PC-3 (cell line): ENCODE results near the gene VPS50. TPM values are rescaled to one million over a fixed set of nuclear protein-coding genes. Genes with fewer than 3 reads are reported as not detected.

Experiments
- ATAC-seq: fragments of 200-7000 bp; cut with Tn5 transposase; 2 replicates; pipeline ENCODE4 v1.9.1; 2020; ENCODE audit warnings: mild to moderate bottlenecking, moderate library complexity
- BruUV-seq: library from RNA; stranded (reverse); fragments of 400-500 nt; replicated peaks from 2 replicates; lab custom pipeline; 2021; lab: Mats Ljungman, UMichigan
- CTCF ChIA-PET: fragments of 300-600 bp; sonication (Branson Sonifier 250); formaldehyde crosslinking; loops from one replicate; lab custom pipeline; 2022; ENCODE audit warnings: antibody characterized with exemption; lab: Charles Lee
- POLR2A ChIA-PET: fragments of 300-600 bp; sonication (Branson Sonifier 250); formaldehyde crosslinking; loops from one replicate; lab custom pipeline; 2022; ENCODE audit warnings: antibody characterized with exemption; ENCODE audit not compliant: unreplicated experiment; lab: Charles Lee
- DNase-seq: peaks from one replicate; pipeline ENCODE4 v3.0.0-alpha.2; 2015
- H2AFZ ChIP-seq: fragments of 300-600 bp; sonication (generic); 2 replicates; pipeline ENCODE4 v1.6.0; 2016; ENCODE audit warnings: antibody characterized with exemption, low read length
- H3F3A ChIP-seq: fragments of 300-600 bp; sonication (generic); one replicate; pipeline ENCODE4 v1.6.0; 2017; ENCODE audit warnings: antibody characterized with exemption, low read length, control low read depth, mild to moderate bottlenecking; ENCODE audit not compliant: unreplicated experiment
- H3K27ac ChIP-seq: fragments of 300-600 bp; sonication (generic); 2 replicates; pipeline ENCODE4 v1.5.1; 2016; ENCODE audit warnings: mild to moderate bottlenecking, low read length
- H3K27me3 ChIP-seq: fragments of 300-600 bp; sonication (generic); 2 replicates; pipeline ENCODE4 v1.6.1; 2016; ENCODE audit warnings: low read length, mixed read lengths
- H3K36me3 ChIP-seq: fragments of 300-600 bp; sonication (generic); 2 replicates; pipeline ENCODE4 v1.6.1; 2016; ENCODE audit warnings: low read depth, mixed run types, low read length, mixed read lengths
- H3K4me1 ChIP-seq: fragments of 300-600 bp; sonication (generic); 2 replicates; pipeline ENCODE4 v1.5.1; 2016; ENCODE audit warnings: low read length; ENCODE audit not compliant: insufficient read depth
- H3K4me2 ChIP-seq: fragments of 300-600 bp; sonication (generic); 2 replicates; pipeline ENCODE4 v1.6.0; 2016; ENCODE audit warnings: low read length
- H3K4me3 ChIP-seq: fragments of 300-600 bp; sonication (generic); 2 replicates; pipeline ENCODE4 v1.5.1; 2016; ENCODE audit warnings: mild to moderate bottlenecking, low read length, mixed read lengths
- H3K79me2 ChIP-seq: fragments of 300-600 bp; sonication (generic); 2 replicates; pipeline ENCODE4 v1.6.1; 2017; ENCODE audit warnings: low read length, mixed read lengths
- H3K9ac ChIP-seq: fragments of 300-600 bp; sonication (generic); 2 replicates; pipeline ENCODE4 v1.6.0; 2016; ENCODE audit warnings: mild to moderate bottlenecking, low read length
- H3K9me2 ChIP-seq: fragments of 300-600 bp; sonication (generic); replicated peaks from 2 replicates; pipeline ENCODE4 v1.6.1; 2016; ENCODE audit warnings: mixed run types, low read length, mixed read lengths
- H3K9me3 ChIP-seq: fragments of 300-600 bp; sonication (generic); 2 replicates; pipeline ENCODE4 v1.6.1; 2016; ENCODE audit warnings: low read length, mixed read lengths
- H4K20me1 ChIP-seq: fragments of 300-600 bp; sonication (generic); 2 replicates; pipeline ENCODE4 v1.6.1; 2016; ENCODE audit warnings: low read length, mixed read lengths
- EZH2 ChIP-seq: fragments of 300-600 bp; sonication (generic); IDR thresholded peaks from one replicate; pipeline ENCODE4 v1.6.1; 2017; ENCODE audit warnings: antibody characterized with exemption, mild to moderate bottlenecking, low read length; ENCODE audit not compliant: unreplicated experiment
- EZH2phosphoT487 ChIP-seq: fragments of 300-600 bp; sonication (generic); IDR thresholded peaks from 2 replicates; pipeline ENCODE4 v1.6.1; 2018; ENCODE audit warnings: mild to moderate bottlenecking, antibody characterized with exemption, low read length, borderline replicate concordance
- intact Hi-C: fragments of 100-400 bp; cut with micrococcal nuclease; formaldehyde crosslinking; loops from 2 replicates; pipeline ENCODE4 v1.9.0; 2023
- total RNA-seq: library from RNA; depleted of rRNA; stranded (reverse); fragments of >200 nt; gene quantifications from 2 replicates; pipeline ENCODE4 v1.2.3, GENCODE V29; 2014
- TF ChIP-seq, protein P1 (sequence below): fragments of 300-600 bp; sonication (generic); conservative IDR thresholded peaks from 2 replicates; pipeline ENCODE4 v1.5.1; 2017; ENCODE audit warnings: antibody characterized with exemption, low read depth, mild to moderate bottlenecking, low read length

The VPS50 gene
- total RNA-seq, 1 experiment from 2014 or later = 16.7 TPM

DNA sequence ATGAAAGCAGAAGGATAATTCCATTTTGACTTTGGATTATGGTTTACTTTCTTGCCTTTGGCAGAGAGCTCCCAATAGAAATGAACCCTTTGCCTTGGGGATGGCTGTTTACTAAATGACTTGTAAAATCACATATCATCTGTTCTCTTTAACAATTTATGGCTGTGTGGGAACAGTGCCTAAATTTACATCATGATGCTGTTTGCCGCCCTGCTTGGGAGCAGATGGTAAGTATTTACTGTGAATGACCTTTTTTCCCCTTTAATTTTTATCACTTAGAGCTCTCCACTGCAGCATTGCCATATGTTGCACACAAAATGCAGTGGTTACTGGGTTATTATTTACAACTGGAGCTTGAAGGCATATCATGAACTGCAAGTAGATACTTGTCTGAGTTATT lies 19.3 kb upstream of the VPS50 start:
- Histone ChIP-seq H4K20me1 (no peaks in the 10 kb centered on the region), H2AFZ (no peak overlapping the region), H3K4me2 (no peak overlapping the region), H3K9ac (no peak overlapping the region), H3K27me3 (peaks cover 16% of the 10 kb centered on the region; the same call in 1 of the 2 replicates), H3K27ac (no peak overlapping the region), H3K4me1 (no peaks in the 10 kb centered on the region), H3K9me3 (no peaks in the 10 kb centered on the region), H3K4me3 (no peak overlapping the region), H3F3A (no peaks in the 10 kb centered on the region), H3K79me2 (no peaks in the 10 kb centered on the region), H3K36me3 (no peaks in the 10 kb centered on the region), H3K9me2 (no peaks in the 10 kb centered on the region)
- CTCF ChIA-PET = no interaction called here
- TF ChIP-seq EZH2 (no peak), EZH2phosphoT487 (no peak)
- TF ChIP-seq, protein P1, sequence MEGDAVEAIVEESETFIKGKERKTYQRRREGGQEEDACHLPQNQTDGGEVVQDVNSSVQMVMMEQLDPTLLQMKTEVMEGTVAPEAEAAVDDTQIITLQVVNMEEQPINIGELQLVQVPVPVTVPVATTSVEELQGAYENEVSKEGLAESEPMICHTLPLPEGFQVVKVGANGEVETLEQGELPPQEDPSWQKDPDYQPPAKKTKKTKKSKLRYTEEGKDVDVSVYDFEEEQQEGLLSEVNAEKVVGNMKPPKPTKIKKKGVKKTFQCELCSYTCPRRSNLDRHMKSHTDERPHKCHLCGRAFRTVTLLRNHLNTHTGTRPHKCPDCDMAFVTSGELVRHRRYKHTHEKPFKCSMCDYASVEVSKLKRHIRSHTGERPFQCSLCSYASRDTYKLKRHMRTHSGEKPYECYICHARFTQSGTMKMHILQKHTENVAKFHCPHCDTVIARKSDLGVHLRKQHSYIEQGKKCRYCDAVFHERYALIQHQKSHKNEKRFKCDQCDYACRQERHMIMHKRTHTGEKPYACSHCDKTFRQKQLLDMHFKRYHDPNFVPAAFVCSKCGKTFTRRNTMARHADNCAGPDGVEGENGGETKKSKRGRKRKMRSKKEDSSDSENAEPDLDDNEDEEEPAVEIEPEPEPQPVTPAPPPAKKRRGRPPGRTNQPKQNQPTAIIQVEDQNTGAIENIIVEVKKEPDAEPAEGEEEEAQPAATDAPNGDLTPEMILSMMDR = no peak
- intact Hi-C loops = no loop called here
- POLR2A ChIA-PET = no interaction called here
- no TSS peak for BruUV-seq
- DNase-seq (no peak), ATAC-seq (peak; percentile 39)

DNA sequence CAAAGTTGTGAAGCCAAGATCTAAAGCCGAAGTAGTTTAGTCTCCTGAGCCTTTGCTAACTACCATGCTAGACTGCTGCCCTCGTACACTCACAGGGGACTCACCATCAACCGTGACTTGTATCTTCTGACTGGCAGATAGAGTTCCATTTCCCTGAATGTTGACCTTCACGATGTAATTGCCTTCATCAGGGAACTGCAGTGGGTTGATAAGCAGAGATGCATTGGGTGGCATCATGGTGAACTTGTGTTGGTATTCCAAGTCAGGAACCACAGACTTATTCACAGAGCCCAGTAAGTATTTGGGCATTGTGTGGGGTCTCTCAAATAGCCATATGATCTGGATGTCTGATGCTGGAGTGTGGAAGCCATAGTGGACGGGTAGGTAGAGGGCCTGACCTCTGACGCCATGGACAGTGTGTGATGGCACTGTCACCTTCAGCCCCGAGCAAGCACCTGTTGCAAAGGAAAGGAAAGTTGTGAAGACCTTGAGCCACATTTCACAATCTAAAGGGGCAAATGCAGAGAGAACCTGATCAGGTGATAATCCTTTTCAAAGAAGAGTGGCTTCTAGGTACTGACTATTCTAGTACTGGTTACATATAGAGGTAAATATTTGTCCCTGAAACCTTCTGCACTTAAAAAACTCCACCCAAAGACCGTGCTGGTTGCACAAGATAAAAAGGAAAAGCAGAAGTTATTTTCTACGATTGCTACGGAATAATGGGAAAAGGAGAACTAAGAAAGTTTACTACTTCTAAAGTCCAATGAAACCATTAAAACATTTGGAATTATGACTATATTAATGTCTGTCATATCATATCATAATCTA lies 13.0 kb upstream of the VPS50 start:
- Histone ChIP-seq H3K9me2 (no peaks in the 10 kb centered on the region), H3K27ac (no peak overlapping the region), H3K79me2 (no peaks in the 10 kb centered on the region), H3K9ac (no peak overlapping the region), H3F3A (no peaks in the 10 kb centered on the region), H3K4me1 (no peaks in the 10 kb centered on the region), H3K4me3 (no peak overlapping the region), H4K20me1 (no peaks in the 10 kb centered on the region), H3K9me3 (no peaks in the 10 kb centered on the region), H2AFZ (no peak overlapping the region), H3K4me2 (no peak overlapping the region), H3K27me3 (peaks cover 5% of the 10 kb centered on the region; the same call in 1 of the 2 replicates), H3K36me3 (no peaks in the 10 kb centered on the region)
- no peak for DNase-seq
- intact Hi-C loops = no loop called here
- no peak for ATAC-seq
- TF ChIP-seq EZH2 = no peak
- TF ChIP-seq EZH2phosphoT487 = no peak
- TF ChIP-seq, protein P1 = no peak
- ChIA-PET POLR2A (no interaction called here), CTCF (no interaction called here)
- BruUV-seq = no TSS peak

GRCh38 chr7:93219868-93220267 lies 12.3 kb upstream of the VPS50 start:
- CTCF ChIA-PET = no interaction called here
- no peaks in the 10 kb centered on the region for H3K9me2 ChIP-seq
- POLR2A ChIA-PET = no interaction called here

More at GRCh38 chr7:93219868-93220267, 12.3 kb upstream of the VPS50 start:
- no peaks in the 10 kb centered on the region for H3K9me3 ChIP-seq
- H3K79me2 ChIP-seq = no peaks in the 10 kb centered on the region
- H3K4me3 ChIP-seq = no peak overlapping the region
- H3K9ac ChIP-seq = no peak overlapping the region
- H3F3A ChIP-seq = no peaks in the 10 kb centered on the region
- no peak overlapping the region for H3K27ac ChIP-seq
- BruUV-seq = no TSS peak
- no peaks in the 10 kb centered on the region for H3K4me1 ChIP-seq
- no peak overlapping the region for H3K4me2 ChIP-seq
- no peak for ATAC-seq
- no peak overlapping the region for H2AFZ ChIP-seq
- DNase-seq = no peak
- intact Hi-C loops = no loop called here
- no peaks in the 10 kb centered on the region for H3K27me3 ChIP-seq
- H4K20me1 ChIP-seq = no peaks in the 10 kb centered on the region
- TF ChIP-seq EZH2phosphoT487 (no peak), EZH2 (no peak)
- TF ChIP-seq, protein P1 = no peak
- H3K36me3 ChIP-seq = no peaks in the 10 kb centered on the region
